Activated effector memory CD4-positive, alpha-beta T cell treated with anti-CD3 and anti-CD28 coated beads, Interleukin-2, amount 50 U/mL, for 16 hours (primary cell): ENCODE data around the gene C19orf47.

Experiments used
- DNase-seq: peaks from one replicate; pipeline ENCODE4 v3.0.0-alpha.2; 2020

The C19orf47 gene

DNA sequence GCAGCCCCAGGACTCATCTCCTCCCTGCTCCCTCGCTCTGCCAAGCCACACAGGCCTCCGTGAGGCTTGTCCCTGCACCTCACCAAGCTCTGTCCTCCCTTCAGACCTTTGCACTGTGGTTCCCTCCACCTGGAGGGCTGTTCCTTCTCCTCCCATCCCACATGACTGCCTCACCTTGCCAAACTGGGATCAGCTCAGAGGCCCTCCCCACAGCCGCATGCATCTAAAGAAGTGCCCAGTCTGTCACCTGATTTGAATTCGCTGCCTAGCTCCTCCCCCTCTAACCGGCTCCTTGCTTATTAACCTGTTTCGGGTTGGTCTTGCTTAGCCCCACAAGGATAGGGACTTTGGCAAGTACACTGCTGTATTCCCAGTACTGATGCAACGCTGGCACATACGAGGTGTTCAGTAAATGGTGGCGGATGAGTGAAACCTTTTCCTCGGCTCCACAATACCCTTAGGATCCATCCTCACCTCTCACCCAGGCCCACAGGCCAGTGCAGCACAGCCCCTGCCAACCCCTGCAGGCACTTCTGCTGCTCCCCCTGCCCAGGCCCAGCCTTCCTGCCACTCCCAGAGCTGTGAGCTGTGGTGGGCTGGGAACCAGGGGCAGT lies 67.5 kb downstream of the C19orf47 start:
- no peak for DNase-seq

GRCh38 chr19:40279761-40280607 lies 68.2 kb downstream of the C19orf47 start:
- DNase-seq: no peak

- no peak for DNase-seq
These were observed 69.1 kb downstream of the C19orf47 start for GRCh38 chr19:40279120-40279551.

- DNase-seq: no peak
These were observed 69.7 kb downstream of the C19orf47 start for GRCh38 chr19:40278361-40279035.

DNA sequence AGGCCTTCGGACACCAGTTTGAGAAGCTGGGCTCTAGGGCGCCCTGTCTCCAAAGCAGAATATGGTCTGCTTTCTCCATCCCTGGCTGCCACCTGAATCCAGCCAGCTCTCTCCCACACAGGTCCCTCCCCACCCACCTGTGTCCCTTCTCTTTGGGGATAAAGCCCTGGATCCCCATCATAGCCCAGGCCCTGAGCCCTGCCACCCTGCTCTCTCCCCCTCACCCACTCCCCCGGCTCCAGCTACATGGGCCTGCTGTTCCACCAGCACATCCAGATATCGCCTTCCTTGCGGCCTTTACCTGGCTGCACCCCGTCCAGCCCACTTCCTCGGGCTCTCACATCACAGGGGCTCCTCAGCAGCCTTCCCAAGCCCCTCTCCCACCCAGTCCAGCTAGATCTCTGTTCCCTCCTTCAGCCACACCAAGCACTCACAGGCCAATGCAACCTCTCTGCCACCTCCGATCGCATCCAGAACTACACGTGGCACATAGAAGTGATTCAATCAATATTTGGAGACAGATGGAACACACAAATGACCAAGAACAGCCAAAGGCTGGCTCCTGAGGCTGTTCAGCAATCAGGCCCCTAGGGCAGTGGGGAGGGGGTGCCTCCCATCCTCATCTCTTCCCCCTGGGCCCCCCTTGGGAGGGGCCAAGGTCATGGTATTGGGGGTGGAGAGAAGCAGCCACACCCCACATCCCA lies 70.7 kb downstream of the C19orf47 start:
- DNase-seq: no peak

DNA sequence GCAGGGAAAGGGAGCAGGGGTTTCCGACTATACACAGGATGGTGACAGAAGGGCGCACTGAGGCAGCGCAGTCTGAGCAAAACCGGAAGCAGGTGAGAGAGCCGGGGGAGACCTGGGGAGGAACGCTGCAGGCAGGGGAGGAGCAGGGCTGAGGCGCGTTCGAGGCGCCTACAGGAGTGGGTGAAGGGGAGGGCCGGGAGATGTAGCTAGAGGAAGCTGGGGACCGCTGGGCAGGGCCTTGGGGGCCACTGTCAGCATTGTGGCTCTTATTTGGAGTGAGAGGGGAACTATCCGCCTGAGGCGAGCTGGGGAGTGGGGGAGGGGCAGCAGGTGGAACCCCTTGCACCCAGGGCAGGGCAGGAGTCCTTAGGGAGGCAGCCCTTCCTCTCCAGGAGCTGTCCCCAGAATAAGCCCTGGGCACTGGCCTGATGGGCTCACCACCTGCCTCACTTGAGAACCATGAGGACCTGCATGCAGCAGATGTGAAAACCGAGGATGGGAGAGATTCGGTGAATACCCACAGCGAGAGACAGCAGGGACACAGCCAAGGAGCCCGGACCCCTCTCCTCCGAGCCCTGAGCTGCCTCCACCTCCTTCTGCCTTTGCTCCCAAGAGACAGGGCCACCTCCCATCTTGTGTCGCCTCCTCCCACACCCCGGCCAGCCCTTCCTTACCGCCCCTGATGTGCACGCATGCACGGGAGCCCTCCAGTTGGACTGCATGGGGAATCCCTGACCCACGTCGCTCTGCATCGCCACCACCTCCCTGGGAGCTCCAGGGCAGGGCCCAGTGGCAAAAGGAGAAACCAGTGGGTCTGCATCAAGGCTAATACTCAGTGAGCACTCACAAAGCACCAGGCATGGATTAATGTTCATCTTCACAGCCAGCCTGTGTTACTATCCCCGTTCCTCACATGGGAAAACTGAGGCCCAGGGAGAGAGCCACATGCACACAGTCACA lies 73.3 kb downstream of the C19orf47 start:
- DNase-seq: no peak

DNA sequence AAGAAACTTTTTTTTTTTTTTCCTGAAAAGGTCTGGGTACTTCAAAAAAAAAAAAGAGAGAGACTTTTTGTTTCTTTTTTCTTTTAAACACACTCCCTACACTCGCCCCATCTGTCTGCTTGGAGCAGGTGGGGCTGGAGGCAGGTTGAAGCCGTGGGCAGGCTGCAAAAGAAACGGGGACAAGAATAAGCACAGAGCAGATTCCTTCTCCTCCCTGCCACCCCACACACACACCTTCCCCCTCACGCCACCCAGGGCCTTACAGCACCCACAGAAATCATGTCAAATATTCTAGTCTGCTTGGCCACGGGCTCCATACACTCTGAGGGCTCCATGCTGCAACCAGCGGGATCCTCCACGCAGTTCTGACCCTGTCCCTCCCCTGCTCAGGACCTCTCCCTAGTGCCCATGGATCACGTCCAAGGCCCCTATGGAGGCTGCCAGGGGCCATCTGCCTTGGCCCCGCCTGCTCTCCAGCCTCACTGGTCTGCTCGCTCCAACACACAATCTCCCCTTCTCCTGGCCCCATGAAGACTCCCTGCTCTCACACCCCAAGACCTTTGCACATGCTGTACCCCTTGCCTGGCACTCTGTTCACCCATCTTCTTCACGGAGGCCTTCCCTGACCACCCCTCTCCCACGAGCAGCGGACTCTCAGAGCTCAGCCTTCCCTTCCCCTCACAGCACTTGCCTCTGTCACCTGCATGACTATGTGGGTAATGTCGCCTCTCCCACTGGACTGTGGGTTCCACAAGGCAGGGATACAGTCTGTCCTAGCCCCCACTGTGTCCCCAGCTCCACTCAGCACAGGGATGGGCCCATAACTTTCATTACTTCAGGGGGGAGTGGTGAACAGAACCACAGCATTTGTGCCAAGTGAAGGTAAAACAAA lies 74.5 kb downstream of the C19orf47 start:
- DNase-seq: no peak

DNA sequence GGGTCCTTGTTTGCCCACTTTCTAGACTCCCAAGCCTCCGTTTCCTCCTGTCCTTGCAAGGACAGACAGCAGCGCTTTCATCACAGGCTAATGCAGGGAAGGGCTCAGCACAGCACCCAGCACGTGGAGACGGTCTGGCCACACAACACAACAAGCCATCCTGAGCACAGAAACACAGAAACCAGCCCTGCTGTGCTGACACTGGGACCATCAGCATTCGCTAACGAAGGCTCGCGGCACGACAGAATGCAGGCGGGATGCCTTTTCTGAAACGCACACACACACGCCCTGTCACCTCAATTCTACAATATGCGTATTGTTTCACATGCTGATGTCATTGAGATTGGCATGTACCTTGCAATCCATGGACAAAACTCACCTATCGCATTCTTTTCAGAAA lies 75.9 kb downstream of the C19orf47 start:
- no peak for DNase-seq

DNA sequence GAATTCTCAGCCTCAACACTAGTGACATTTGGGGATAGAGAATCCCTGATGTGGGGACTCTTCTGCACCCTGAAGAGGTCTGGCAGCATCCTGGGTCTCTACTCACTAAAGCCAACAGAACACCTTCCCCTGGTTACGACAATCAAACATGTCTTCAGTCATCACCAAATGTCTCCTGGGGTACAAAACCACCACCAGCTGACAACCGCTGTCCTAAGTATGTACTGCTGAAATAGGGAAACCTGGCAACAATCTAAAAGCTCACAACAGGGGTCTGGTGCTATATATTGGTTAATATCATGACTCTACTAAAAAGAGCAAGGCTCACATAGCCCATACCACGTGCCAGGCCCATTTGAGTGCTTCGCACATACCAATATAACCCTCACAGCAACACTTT lies 76.5 kb downstream of the C19orf47 start:
- no peak for DNase-seq

DNA sequence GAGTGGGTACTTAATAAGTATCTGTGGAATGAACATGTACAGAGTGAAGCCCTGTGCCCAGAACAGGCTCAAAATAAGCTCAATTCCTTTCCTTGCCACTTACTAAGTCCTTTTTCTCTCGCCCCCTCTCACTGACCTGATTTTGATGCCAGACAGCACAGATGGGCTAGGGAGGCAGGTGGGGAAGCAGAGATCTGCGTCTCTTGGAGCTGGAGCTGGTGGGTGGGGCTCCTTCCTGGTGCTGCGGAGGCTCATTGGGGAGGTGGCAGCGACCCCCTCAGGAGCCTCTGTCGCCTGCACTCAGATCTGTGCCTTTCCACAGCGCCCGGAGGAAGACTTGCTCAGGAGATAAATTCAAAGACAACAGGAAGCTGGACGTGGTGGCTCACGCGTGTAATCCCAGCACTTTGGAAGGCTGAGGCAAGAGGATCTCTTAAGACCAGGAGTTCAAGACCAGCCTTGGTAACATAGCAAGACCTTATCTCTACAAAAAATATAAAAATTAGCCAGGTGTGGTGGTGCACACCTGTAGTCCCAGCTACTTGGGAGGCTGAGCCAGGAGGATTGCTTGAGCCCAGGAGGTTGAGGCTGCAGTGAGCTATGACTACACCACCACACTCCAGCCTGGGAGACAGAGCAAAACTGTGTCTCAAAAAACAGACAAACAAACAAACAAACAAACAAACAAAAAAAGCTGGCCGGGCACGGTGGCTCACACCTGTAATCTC lies 77.7 kb downstream of the C19orf47 start:
- no peak for DNase-seq
